ENCODE data around the gene MTHFSD. TPM values are rescaled to one million over a fixed set of nuclear protein-coding genes. Genes with fewer than 3 reads are reported as not detected.

MTHFSD gene
- total and polyA plus RNA-seq, 2 of the 8 experiments (the other 6 are each of a cell fraction or from before 2014, with no cell fraction given) = 7.1 to 9.8 TPM

DNA sequence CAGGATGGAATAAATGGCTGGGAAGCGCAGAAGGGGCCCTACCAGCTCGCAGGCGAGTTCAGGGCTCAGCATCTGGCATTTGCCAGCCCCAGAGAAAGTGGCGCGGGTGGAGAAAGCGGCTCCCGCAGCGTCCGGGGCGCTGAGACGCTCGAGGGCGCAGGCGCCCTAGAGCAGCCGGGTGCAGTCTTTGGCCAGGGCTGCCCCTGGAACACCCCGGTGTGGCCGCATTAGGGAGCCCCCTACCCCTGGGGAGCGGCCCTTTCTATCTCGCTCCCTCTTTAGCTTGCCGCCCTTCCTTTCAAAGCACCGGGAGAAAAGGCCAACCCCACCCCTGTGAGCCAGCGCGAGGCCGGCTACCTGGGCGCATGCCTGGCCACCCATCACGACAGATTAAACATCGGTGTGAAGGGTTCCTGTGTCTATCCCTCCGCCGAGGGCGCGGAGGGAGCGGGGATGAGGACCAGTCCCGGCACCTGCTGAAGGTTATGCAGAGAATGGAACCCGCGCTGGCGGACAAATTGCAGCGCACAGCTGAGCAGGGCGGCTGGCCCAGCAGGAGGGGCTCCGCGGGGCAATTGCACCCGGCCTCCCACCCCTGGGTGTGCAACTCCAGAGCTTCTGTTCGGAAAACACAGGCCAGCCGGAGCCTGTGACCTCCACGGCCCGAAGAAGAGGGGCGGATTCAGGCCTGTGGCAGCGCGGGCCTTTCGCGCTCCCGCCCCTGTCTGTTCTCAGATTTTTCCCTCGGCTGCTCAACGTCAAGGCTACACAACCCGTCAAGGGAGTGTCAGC, 60.3 kb downstream of the MTHFSD start:
- H4K91ac ChIP-seq (replicated peaks; ENCODE audit: insufficient read length, low read length) = no peak overlapping the region
- H3K23ac ChIP-seq (ENCODE audit: insufficient read length) = no peak overlapping the region
- H3K23me2 ChIP-seq (ENCODE audit: low read depth, low read length) = no peaks in the 10 kb centered on the region
- FAIRE-seq (no peak), DNase-seq (ENCODE audit: low read depth in 1 of 2, low spot score in 2 of 2) (peak in 1 of 2 experiments; percentile 61)
- no peak overlapping the region for H3K4ac ChIP-seq (replicated peaks; ENCODE audit: insufficient read length, low read depth, low read length)
- 6% methylated on average over 54 of the region's 54 CpGs; no CpG with 5 or more reads in 1 of the 2 experiments for WGBS, 2 experiments (ENCODE audit: extremely low coverage in 1 of 2, insufficient coverage in 1 of 2, insufficient read length in 1 of 2, insufficient replicate concordance in 2 of 2, low coverage in 1 of 2, low lambda C conversion rate in 2 of 2, missing lambda C conversion rate in 1 of 2)
- H3K27ac ChIP-seq (ENCODE audit: low read depth, low read length) = no peak overlapping the region
- H2BK20ac ChIP-seq (ENCODE audit: low read length) = no peak overlapping the region
- no peak overlapping the region for H4K5ac ChIP-seq (ENCODE audit: insufficient read length, low read depth, low read length)
- H3K9ac ChIP-seq (replicated peaks in 1 of 4; ENCODE audit: extremely low read depth in 1 of 4, low read depth in 3 of 4, low read length in 3 of 4) = no peak overlapping the region
- peak overlapping the region; percentile 42 to 56 for H3K4me2 ChIP-seq (ENCODE audit: insufficient read depth in 1 of 2, low read depth in 2 of 2, low read length in 2 of 2)
- peaks cover 84 to 100% (median 96%) of the 10 kb centered on the region in 4 experiments for H3K27me3 ChIP-seq (replicated peaks in 1 of 4; ENCODE audit: control insufficient read depth in 3 of 4, extremely low read depth in 1 of 4, insufficient read depth in 3 of 4, low read length in 3 of 4)
- H2BK15ac ChIP-seq (ENCODE audit: low read length) = no peak overlapping the region
- peak overlapping the region; percentile 43; the same call in 1 of the 2 replicates for H4K8ac ChIP-seq (ENCODE audit: extremely low read depth, insufficient read depth, low read length)
- H2BK5ac ChIP-seq (ENCODE audit: low read depth, low read length) = no peak overlapping the region
- 0 out of 2 replicates have a peak overlapping the region, but pooled peaks have one; percentile 17 for H2BK12ac ChIP-seq (ENCODE audit: low read depth, low read length)
- H3K4me3 ChIP-seq (ENCODE audit: extremely low read depth in 1 of 4, insufficient read depth in 2 of 4, low read depth in 3 of 4, low read length in 4 of 4) = peak overlapping the region in 1 of 4 experiments; percentile 29; a peak in 1 of 8 replicates
- H3K18ac ChIP-seq (ENCODE audit: extremely low read depth, low read length) = no peak overlapping the region; the same call in 1 of the 2 replicates
- no peak overlapping the region for H2BK120ac ChIP-seq (replicated peaks; ENCODE audit: low read depth, low read length)
- no peak overlapping the region for H3K56ac ChIP-seq (replicated peaks; ENCODE audit: insufficient read length, low read depth, low read length)
- peaks cover 0 to 4% (median 0%) of the 10 kb centered on the region in 4 experiments; a peak in 1 of 8 replicates for H3K36me3 ChIP-seq (ENCODE audit: control insufficient read depth in 2 of 4, insufficient read depth in 4 of 4, low read length in 3 of 4)
- H3K79me2 ChIP-seq (ENCODE audit: control insufficient read depth in 1 of 2, insufficient read depth in 2 of 2, low read length in 2 of 2) = no peaks in the 10 kb centered on the region
- H4K20me1 ChIP-seq (replicated peaks in 1 of 2; ENCODE audit: control insufficient read depth in 1 of 2, insufficient read depth in 2 of 2, low read length in 2 of 2) = peaks cover 9 to 19% of the 10 kb centered on the region in 2 experiments
- CTCF ChIA-PET (ENCODE audit: partially characterized antibody) = interaction anchor here (0.7 to 4.2 kb wide), 5 partner anchors 15 to 418 kb away, joined by 3 to 30 read pairs (median 3); partner anchors contain the start of gene FOXF1
- H2AFZ ChIP-seq (ENCODE audit: low read length) = no peak overlapping the region
- H3K9me3 ChIP-seq (ENCODE audit: insufficient read depth in 2 of 2, low read depth in 1 of 2, low read length in 1 of 2) = no peaks in the 10 kb centered on the region; a peak in 1 of 4 replicates
- peaks cover 4 to 23% (median 14%) of the 10 kb centered on the region in 4 experiments for H3K4me1 ChIP-seq (replicated peaks in 1 of 4; ENCODE audit: control insufficient read depth in 3 of 4, insufficient read depth in 4 of 4, low read length in 3 of 4)
- no peak overlapping the region for H2AK5ac ChIP-seq (ENCODE audit: low read depth, low read length)
- POLR2A ChIA-PET (ENCODE audit: partially characterized antibody) = interaction anchor here (0.6 to 1.7 kb wide), 3 partner anchors 22 to 154 kb away, joined by 3 to 4 read pairs (median 4); no protein-coding TSS in a partner anchor
- H3K14ac ChIP-seq (ENCODE audit: insufficient read length) = no peak overlapping the region
- H3K79me1 ChIP-seq (ENCODE audit: low read depth, low read length) = no peaks in the 10 kb centered on the region
- TF ChIP-seq SP2 (IDR thresholded peaks at IDR 0.05; ENCODE audit: low read length) (no peak), CBX8 (IDR thresholded peaks at IDR 0.05; ENCODE audit: borderline replicate concordance, low read depth, low read length) (peak; percentile 44; the same call in 1 of the 2 replicates), TAF1 (IDR thresholded peaks at IDR 0.05; ENCODE audit: low read depth, low read length) (no peak), CTBP2 (IDR thresholded peaks at IDR 0.05; ENCODE audit: borderline replicate concordance, insufficient read depth, insufficient read length, low read length) (peak; percentile 23), SUZ12 (IDR thresholded peaks at IDR 0.05; ENCODE audit: low read length) (peak; percentile 85), EZH2 (IDR thresholded peaks at IDR 0.05; ENCODE audit: low read depth, low read length, severe bottlenecking) (peak; percentile 89), RNF2 (IDR thresholded peaks at IDR 0.05; ENCODE audit: borderline replicate concordance, low read depth, low read length, missing control alignments, poor library complexity, severe bottlenecking) (peak; percentile 90), JUND (IDR thresholded peaks at IDR 0.05; ENCODE audit: low read length) (no peak)
- TF ChIP-seq, protein P1, sequence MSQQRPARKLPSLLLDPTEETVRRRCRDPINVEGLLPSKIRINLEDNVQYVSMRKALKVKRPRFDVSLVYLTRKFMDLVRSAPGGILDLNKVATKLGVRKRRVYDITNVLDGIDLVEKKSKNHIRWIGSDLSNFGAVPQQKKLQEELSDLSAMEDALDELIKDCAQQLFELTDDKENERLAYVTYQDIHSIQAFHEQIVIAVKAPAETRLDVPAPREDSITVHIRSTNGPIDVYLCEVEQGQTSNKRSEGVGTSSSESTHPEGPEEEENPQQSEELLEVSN (IDR thresholded peaks at IDR 0.05) = peak; percentile 31; the same call in 1 of the 2 replicates

Data from H1 (cell line).